GM12878 (cell line): Measurements from ENCODE around the gene TADA2A. TPM values are rescaled to one million over a fixed set of nuclear protein-coding genes. Genes with fewer than 3 reads are reported as not detected.

Experiments used
- ATAC-seq: fragments of 200-7000 bp; cut with Tn5 transposase; 3 replicates; pipeline ENCODE4 v1.9.1; 2020; ENCODE audit warnings: mild to moderate bottlenecking, moderate library complexity
- BruUV-seq: library from RNA; stranded (reverse); fragments of 400-500 nt; replicated peaks from 2 replicates; lab custom pipeline; 2021; lab: Mats Ljungman, UMichigan
- CTCF ChIA-PET: fragments of 300-600 bp; sonication (Branson Sonifier 250); formaldehyde crosslinking; extraction: SDS; loops from one replicate; lab custom pipeline; 2021; ENCODE audit warnings: inconsistent platforms; lab: Yijun Ruan, JAX
- POLR2A ChIA-PET: fragments of 350-600 bp; formaldehyde crosslinking; extraction: SDS; loops from one replicate; lab custom pipeline; 2021; ENCODE audit warnings: inconsistent platforms; lab: Charles Lee
- RAD21 ChIA-PET: fragments of 300-600 bp; sonication (Branson Sonifier 250); formaldehyde crosslinking; loops from one replicate; lab custom pipeline; 2023; ENCODE audit warnings: antibody characterized with exemption; ENCODE audit not compliant: unreplicated experiment; lab: Charles Lee
- SMC1A ChIA-PET: fragments of 300-600 bp; sonication (Branson Sonifier 250); formaldehyde crosslinking; loops from one replicate; lab custom pipeline; 2023; ENCODE audit not compliant: unreplicated experiment, uncharacterized antibody; lab: Charles Lee
- DNase-seq: peaks from one replicate; pipeline ENCODE4 v3.0.0-alpha.2; 2011; ENCODE audit warnings: low read depth, low spot score
- FAIRE-seq: peaks from 3 replicates; lab custom pipeline; 2011; peaks lifted over from hg19 to GRCh38; lab: Jason Lieb, UNC
- H2AFZ ChIP-seq: 2 replicates; pipeline ENCODE4 v1.6.0; 2011; ENCODE audit warnings: low read depth, low read length, control low read depth; ENCODE audit not compliant: control insufficient read depth
- H3K27ac ChIP-seq: 2 replicates; pipeline ENCODE4 v1.5.1; 2011; ENCODE audit warnings: control low read depth; ENCODE audit not compliant: control insufficient read depth, insufficient read depth
- H3K27me3 ChIP-seq, 2 experiments: replicated peaks in 1 of 2; 2 replicates each; pipeline versions ENCODE4 v1.6.0 to v1.6.1; 2011; ENCODE audit warnings: low read length in 1 of 2; ENCODE audit not compliant: control insufficient read depth in 2 of 2, insufficient read depth in 2 of 2
- H3K36me3 ChIP-seq, 2 experiments: 2 replicates each; pipeline ENCODE4 v1.5.1; 2011; ENCODE audit warnings: low read length in 1 of 2; ENCODE audit not compliant: control insufficient read depth in 2 of 2, insufficient read depth in 2 of 2
- H3K4me1 ChIP-seq: 2 replicates; pipeline ENCODE4 v1.6.1; 2011; ENCODE audit warnings: mild to moderate bottlenecking, low read length, moderate library complexity, mixed read lengths; ENCODE audit not compliant: control insufficient read depth, insufficient read depth
- H3K4me2 ChIP-seq: 2 replicates; pipeline ENCODE4 v1.6.0; 2011; ENCODE audit warnings: control low read depth; ENCODE audit not compliant: control insufficient read depth, insufficient read depth
- H3K4me3 ChIP-seq: fragments of 200-600 bp; sonication (generic); 2 replicates; pipeline ENCODE4 v1.5.1; 2016
- H3K79me2 ChIP-seq: 2 replicates; pipeline ENCODE4 v1.6.0; 2011; ENCODE audit warnings: low read length; ENCODE audit not compliant: control insufficient read depth, insufficient read depth
- H3K9ac ChIP-seq: 2 replicates; pipeline ENCODE4 v1.8.0; 2011; ENCODE audit warnings: low read length, control low read depth, mixed read lengths; ENCODE audit not compliant: control insufficient read depth, insufficient read depth
- H3K9me3 ChIP-seq: replicated peaks from 3 replicates; pipeline ENCODE4 v1.5.1; 2011; ENCODE audit warnings: mild to moderate bottlenecking, low read length; ENCODE audit not compliant: control insufficient read depth, insufficient read depth
- H4K20me1 ChIP-seq: 2 replicates; pipeline ENCODE4 v1.6.0; 2011; ENCODE audit not compliant: control insufficient read depth, insufficient read depth
- BHLHE40 ChIP-seq, 2 experiments: fragments of 450-650 bp in 1 of 2; IDR thresholded peaks; 2 replicates each; pipeline ENCODE4 v1.6.1; 2011 to 2017; ENCODE audit warnings: low read depth in 2 of 2, borderline replicate concordance in 1 of 2, improper control_type of control experiment in 1 of 2, low read length in 1 of 2, mild to moderate bottlenecking in 1 of 2
- ETV6 ChIP-seq, 2 experiments: fragments of 450-650 bp in 1 of 2; IDR thresholded peaks in 1 of 2; conservative IDR thresholded peaks in 1 of 2; 2 replicates each; pipeline ENCODE4 v1.6.1; 2014; ENCODE audit warnings: antibody characterized with exemption in 1 of 2, borderline replicate concordance in 1 of 2, low read depth in 1 of 2, mild to moderate bottlenecking in 1 of 2, moderate library complexity in 1 of 2
- IKZF1 ChIP-seq: fragments of 450-650 bp; conservative IDR thresholded peaks from 2 replicates; pipeline ENCODE4 v1.6.1; 2017; ENCODE audit warnings: antibody characterized with exemption, mild to moderate bottlenecking
- IRF5 ChIP-seq: fragments of 450-650 bp; IDR thresholded peaks from 2 replicates; pipeline ENCODE4 v1.6.1; 2017; ENCODE audit warnings: borderline replicate concordance
- KDM1A ChIP-seq: fragments of 200-600 bp; sonication (generic); IDR thresholded peaks from 2 replicates; pipeline ENCODE4 v1.6.1; 2016; ENCODE audit warnings: borderline replicate concordance
- LARP7 ChIP-seq: fragments of 450-650 bp; IDR thresholded peaks from 2 replicates; pipeline ENCODE4 v1.6.1; 2017; ENCODE audit warnings: mild to moderate bottlenecking
- PAX5 ChIP-seq: IDR thresholded peaks from 2 replicates; pipeline ENCODE4 v1.6.1; 2011; ENCODE audit warnings: low read depth, low read length, borderline replicate concordance
- PBX3 ChIP-seq: IDR thresholded peaks from 2 replicates; pipeline ENCODE4 v1.6.1; 2011; ENCODE audit warnings: mild to moderate bottlenecking, low read depth, low read length, moderate library complexity; ENCODE audit not compliant: insufficient replicate concordance
- POLR2A ChIP-seq: IDR thresholded peaks from 2 replicates; pipeline ENCODE4 v1.6.1; 2011; ENCODE audit warnings: low read depth, mild to moderate bottlenecking, low read length
- RAD51 ChIP-seq: fragments of 450-650 bp; IDR thresholded peaks from 2 replicates; pipeline ENCODE4 v1.6.1; 2016; ENCODE audit warnings: moderate library complexity, mild to moderate bottlenecking, inconsistent platforms
- SREBF2 ChIP-seq: IDR thresholded peaks from 2 replicates; pipeline ENCODE4 v1.6.1; 2012; ENCODE audit warnings: mild to moderate bottlenecking, low read length
- STAT3 ChIP-seq: IDR thresholded peaks from 2 replicates; pipeline ENCODE4 v1.6.1; 2011; ENCODE audit warnings: low read depth, low read length, improper control_type of control experiment
- ZBTB40 ChIP-seq: fragments of 450-650 bp; IDR thresholded peaks from 2 replicates; pipeline ENCODE4 v1.6.1; 2016; ENCODE audit warnings: mild to moderate bottlenecking, moderate library complexity, borderline replicate concordance
- whole genome bisulfite sequencing: methylation state at CpG from one replicate; pipeline ENCODE4 v1.1.6; 2016; ENCODE audit warnings: low lambda C conversion rate; ENCODE audit not compliant: insufficient replicate concordance, insufficient coverage; ENCODE audit errors: missing lambda C conversion rate; 5-methylcytosine and 5-hydroxymethylcytosine counted together
- in situ Hi-C: fragments of 300-500 bp; cut with MboI; formaldehyde crosslinking; loops from 9 replicates; pipeline ENCODE4 v1.14.3; 2018; ENCODE audit warnings: mixed read lengths
- intact Hi-C: fragments of 100-400 bp; cut with micrococcal nuclease; formaldehyde crosslinking; loops from one replicate; pipeline ENCODE4 v1.14.2; 2022; ENCODE audit not compliant: unreplicated experiment
- polyA plus RNA-seq, 11 experiments: library from polyadenylated mRNA; depleted of rRNA in 4 of 11; unstranded in 6 of 11; stranded (reverse) in 5 of 11; fragments of >200 nt; fragmentation: Nextera tagmentation in 4 of 11; fragmentation: Illumina TruSeq in 1 of 11; extraction: Ambion mirVana in 4 of 11; extraction: Trizol in 1 of 11; gene quantifications; 1 replicate in 1 of 11; 2 replicates in 10 of 11; pipeline versions ENCODE4 v1.2.1 to v1.2.3, GENCODE V29; 2011 to 2016; ENCODE audit warnings: inconsistent platforms in 2 of 11, missing spikeins in 2 of 11, low read depth in 1 of 11
- total RNA-seq, 4 experiments: library from RNA; depleted of rRNA in 3 of 4; stranded (reverse); fragments of >200 nt in 3 of 4; fragmentation: Illumina TruSeq in 1 of 4; extraction: Trizol in 1 of 4; gene quantifications; 2 replicates each; pipeline versions ENCODE4 v1.2.1 to v1.2.3, GENCODE V29; 2013 to 2021

TADA2A gene
- total and polyA plus RNA-seq, 10 of the 15 experiments (the other 5 are each of a cell fraction or from before 2014, with no cell fraction given): 19.6 to 43.8 (median 34.1) TPM

- WGBS: under 1% methylated on average over 40 of the region's 88 CpGs
- Histone ChIP-seq H3K9ac (peak overlapping the region; percentile 86), H3K27me3 (no peaks in the 10 kb centered on the region)
- TF ChIP-seq PBX3: no peak
- peak; percentile 63; the same call in 1 of the 2 replicates for TF ChIP-seq LARP7
- TF ChIP-seq PAX5: no peak
- TF ChIP-seq BHLHE40 (IDR thresholded peaks at IDR 0.05; ENCODE audit: borderline replicate concordance in 1 of 2, low read depth in 2 of 2, low read length in 1 of 2): peak in 1 of 2 experiments; percentile 68; a peak in 2 of 4 replicates
- TF ChIP-seq ZBTB40: no peak
- TF ChIP-seq POLR2A: peak; percentile 79
- TF ChIP-seq ETV6 (conservative IDR thresholded peaks at IDR 0.05 in 1 of 2, IDR thresholded peaks at IDR 0.05 in 1 of 2; ENCODE audit: borderline replicate concordance in 1 of 2, low read depth in 1 of 2): no peak
- TF ChIP-seq RAD51: no peak
- TF ChIP-seq IKZF1: peak; percentile 50; the same call in 1 of the 2 replicates
- no peak for TF ChIP-seq SREBF2
- TF ChIP-seq KDM1A: no peak
- no peak for TF ChIP-seq STAT3
- TF ChIP-seq IRF5: no peak
Observed at GRCh38 chr17:37358830-37359681, 47.6 kb upstream of the TADA2A start.

More at GRCh38 chr17:37358830-37359681, 47.6 kb upstream of the TADA2A start:
- peak overlapping the region; percentile 90 for H2AFZ ChIP-seq
- ChIA-PET CTCF (interaction anchor here (0.6 to 2.4 kb wide), 4 partner anchors 11 to 39 kb away, joined by 3 to 8 read pairs (median 5); partner anchors contain the start of gene C17orf78), RAD21 (interaction anchor here (2.7 kb wide), 1 partner anchor 14 kb away, joined by 12 read pairs; no protein-coding TSS in a partner anchor), POLR2A (interaction anchor here (0.6 to 1.1 kb wide), 6 partner anchors 9 to 758 kb away, joined by 3 to 7 read pairs (median 4); partner anchors contain the start of genes ACACA and TADA2A), SMC1A (interaction anchor here (0.7 kb wide), 3 partner anchors 15 to 83 kb away, joined by 3 to 4 read pairs (median 3); no protein-coding TSS in a partner anchor)
- peaks cover 31% of the 10 kb centered on the region for H3K79me2 ChIP-seq
- in situ Hi-C loops (no loop called here), intact Hi-C loops (loop anchor here (5.0 to 10.0 kb wide), 2 partner anchors 48 to 414 kb away; partner anchors contain the start of genes AATF, ACACA and TADA2A)
- FAIRE-seq: no peak
- peak overlapping the region; percentile 71 for H3K27ac ChIP-seq
- H3K4me3 ChIP-seq: peak overlapping the region; percentile 78
- no TSS peak for BruUV-seq
- H3K36me3 ChIP-seq: peaks cover 0 to 2% of the 10 kb centered on the region in 2 experiments; a peak in 2 of 4 replicates
- no peaks in the 10 kb centered on the region for H4K20me1 ChIP-seq
- peak; percentile 80 for DNase-seq
- H3K9me3 ChIP-seq: no peaks in the 10 kb centered on the region
- H3K4me1 ChIP-seq: peaks cover 12% of the 10 kb centered on the region
- ATAC-seq: peak; percentile 95
- peak overlapping the region; percentile 98 for H3K4me2 ChIP-seq
